DMS53 (cell line): ENCODE data around the gene EXPH5.

ENCODE experiments used
- DNase-seq: peaks from one replicate; lab custom pipeline; 2025; lab: John Stamatoyannopoulos, UW

Gene EXPH5

DNA sequence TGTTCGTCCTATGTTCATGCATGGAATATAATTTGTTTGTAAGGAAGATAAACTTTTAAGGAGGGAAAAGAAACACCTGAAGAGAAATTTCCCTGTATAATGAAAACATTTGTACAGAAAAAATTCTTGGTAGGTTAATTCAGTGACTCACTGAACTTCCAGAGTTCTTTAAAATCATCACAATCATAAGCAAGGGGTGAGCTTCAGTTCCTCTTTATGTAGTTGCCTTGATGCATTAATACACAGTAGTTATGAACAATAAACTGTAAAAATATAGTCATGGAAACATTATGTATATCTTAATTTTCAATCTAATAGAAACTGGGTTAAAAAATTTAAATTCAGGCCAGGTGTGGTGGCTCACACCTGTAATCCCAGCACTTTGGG, 125.1 kb downstream of the EXPH5 start:
- no peak for DNase-seq

DNA sequence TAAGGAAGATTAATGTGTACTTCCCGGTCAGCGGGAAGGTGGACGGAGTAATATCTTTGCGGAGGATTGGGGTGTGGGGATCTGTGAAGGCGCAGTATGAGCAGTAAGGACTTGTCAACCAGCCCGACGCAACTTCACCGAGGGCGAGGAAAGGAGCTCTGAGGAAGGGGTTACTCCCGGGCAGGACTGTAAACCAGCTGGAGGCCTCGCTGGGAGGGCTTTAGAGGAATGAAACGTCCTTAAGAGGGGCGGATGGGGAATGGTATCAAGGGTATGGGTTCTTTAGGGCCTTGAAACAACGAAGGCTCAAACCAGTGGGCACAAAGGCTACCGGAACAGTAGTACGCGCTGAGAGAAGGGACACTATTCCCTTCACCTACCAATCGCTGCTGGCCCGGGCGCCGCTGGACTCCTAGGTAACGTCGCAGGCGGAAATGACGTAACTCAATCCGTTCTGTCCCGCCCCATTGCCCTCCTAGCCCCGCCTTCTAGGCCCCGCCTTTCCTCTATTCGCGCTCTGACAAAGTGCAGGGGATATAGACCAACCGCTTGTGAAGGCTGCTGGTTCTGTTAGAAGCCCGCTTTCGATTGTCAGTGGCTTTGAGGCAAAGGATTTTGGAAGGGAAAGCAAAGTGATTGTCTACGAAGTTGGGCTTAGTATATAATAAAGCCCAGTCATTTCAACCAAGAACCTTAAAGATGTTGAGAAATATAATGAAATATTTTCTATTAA, 126.3 kb downstream of the EXPH5 start, which contains the start of gene C11orf65:
Gene C11orf65 (minus strand): TSS at position 439 of the 733 bp plus-strand sequence. CDS start 5,970 bp downstream, outside the sequence.
- DNase-seq, result peak; percentile 99

DNA sequence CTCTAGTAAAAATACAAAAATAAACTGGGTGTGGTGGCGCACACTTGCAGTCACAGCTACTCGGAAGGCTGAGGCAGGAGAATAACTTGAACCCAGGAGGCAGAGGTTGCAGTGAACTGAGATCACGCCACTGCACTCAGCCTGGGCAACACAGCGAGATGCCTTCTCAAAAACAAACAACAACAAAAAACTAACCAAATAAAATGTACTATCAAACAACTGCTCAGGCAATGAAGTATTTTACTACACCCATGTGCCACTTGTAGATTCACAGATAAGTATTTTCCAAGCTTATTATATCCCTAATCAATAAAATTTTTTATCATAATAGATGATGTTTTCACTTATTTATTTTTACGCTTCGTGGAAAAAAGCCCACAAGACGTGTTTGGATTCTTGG, 127.2 kb downstream of the EXPH5 start:
- no peak for DNase-seq
